Smooth muscle cell (in vitro differentiated cells): Measurements from ENCODE around the gene MAD1L1. TPM values are rescaled to one million over a fixed set of nuclear protein-coding genes. Genes with fewer than 3 reads are reported as not detected.

Experiments used
- DNase-seq: peaks from one replicate; lab custom pipeline; 2025; ENCODE audit not compliant: unreplicated experiment; lab: John Stamatoyannopoulos, UW
- H2AFZ ChIP-seq: fragments of 200-600 bp; sonication (generic); 2 replicates; pipeline ENCODE4 v1.6.0; 2016; ENCODE audit warnings: antibody characterized with exemption, low read depth, mild to moderate bottlenecking
- H3F3A ChIP-seq: fragments of 200-600 bp; sonication (generic); 2 replicates; pipeline ENCODE4 v1.6.0; 2017; ENCODE audit warnings: antibody characterized with exemption, low read depth
- H3K27ac ChIP-seq: fragments of 200-600 bp; sonication (generic); 2 replicates; pipeline ENCODE4 v1.5.1; 2016; ENCODE audit warnings: low read depth, mild to moderate bottlenecking
- H3K27me3 ChIP-seq: fragments of 200-600 bp; sonication (generic); 2 replicates; pipeline ENCODE4 v1.6.1; 2016; ENCODE audit warnings: low read depth, mild to moderate bottlenecking
- H3K36me3 ChIP-seq: fragments of 200-600 bp; sonication (generic); 2 replicates; pipeline ENCODE4 v1.5.1; 2016; ENCODE audit warnings: low read depth
- H3K4me1 ChIP-seq: fragments of 200-600 bp; sonication (generic); 2 replicates; pipeline ENCODE4 v1.5.1; 2016; ENCODE audit warnings: low read depth
- H3K4me2 ChIP-seq: fragments of 200-600 bp; sonication (generic); 2 replicates; pipeline ENCODE4 v1.6.0; 2016; ENCODE audit warnings: mild to moderate bottlenecking
- H3K4me3 ChIP-seq: fragments of 200-600 bp; sonication (generic); 2 replicates; pipeline ENCODE4 v1.5.1; 2016; ENCODE audit warnings: mild to moderate bottlenecking
- H3K79me2 ChIP-seq: fragments of 200-600 bp; sonication (generic); 2 replicates; pipeline ENCODE4 v1.6.0; 2016; ENCODE audit warnings: low read depth, mild to moderate bottlenecking
- H3K9ac ChIP-seq: fragments of 200-600 bp; sonication (generic); 2 replicates; pipeline ENCODE4 v1.6.0; 2016; ENCODE audit warnings: low read depth
- H3K9me3 ChIP-seq: fragments of 200-600 bp; sonication (generic); replicated peaks from 2 replicates; pipeline ENCODE4 v1.5.1; 2016; ENCODE audit warnings: low read depth
- H4K20me1 ChIP-seq: fragments of 200-600 bp; sonication (generic); 2 replicates; pipeline ENCODE4 v1.6.0; 2016; ENCODE audit warnings: low read depth
- WGBS: methylation state at CpG from one replicate; pipeline ENCODE4 v1.1.7; 2016; ENCODE audit warnings: low lambda C conversion rate; 5-methylcytosine and 5-hydroxymethylcytosine counted together
- polyA plus RNA-seq: library from polyadenylated mRNA; unstranded; fragments of >200 nt; fragmentation: Nextera tagmentation; extraction: Ambion mirVana; gene quantifications from 2 replicates; pipeline ENCODE4 v1.2.1, GENCODE V29; 2016
- total RNA-seq: library from RNA; depleted of rRNA; stranded (reverse); fragments of >200 nt; gene quantifications from 2 replicates; pipeline ENCODE4 v1.2.3, GENCODE V29; 2014
- TF ChIP-seq, protein P1 (sequence below): fragments of 200-600 bp; sonication (generic); IDR thresholded peaks from 2 replicates; pipeline ENCODE4 v1.5.1; 2017; ENCODE audit warnings: borderline replicate concordance, mild to moderate bottlenecking, antibody characterized with exemption; ENCODE audit not compliant: insufficient read depth, poor library complexity, severe bottlenecking

Gene MAD1L1
- total and polyA plus RNA-seq, 2 experiments from 2014 or later = 33.4 to 60.7 TPM

DNA sequence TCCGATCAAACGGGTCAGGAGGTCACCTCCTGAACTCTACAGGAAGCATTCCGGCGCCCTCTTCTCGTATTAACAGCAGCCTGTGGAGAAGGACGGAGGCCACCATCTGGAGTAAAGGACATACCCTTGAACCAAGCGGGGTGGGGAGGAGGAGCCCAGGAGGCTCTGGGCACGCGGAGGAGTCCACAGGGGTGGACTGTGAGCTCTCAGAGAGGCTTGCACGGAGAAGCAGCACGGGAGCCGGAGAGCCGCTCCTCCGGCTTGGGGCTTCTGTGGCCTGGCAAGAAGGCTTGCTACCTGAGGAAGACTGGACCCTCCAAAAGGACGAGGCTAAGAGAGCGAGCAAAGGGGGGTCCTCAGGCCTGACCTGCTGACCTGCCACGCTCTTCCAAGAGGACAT is 77.9 kb downstream of the MAD1L1 start:
- Histone ChIP-seq H3K27me3 (no peaks in the 10 kb centered on the region), H3K4me1 (peaks cover 12% of the 10 kb centered on the region), H3K9me3 (no peaks in the 10 kb centered on the region), H3K79me2 (no peaks in the 10 kb centered on the region), H3K27ac (no peak overlapping the region), H3K4me3 (no peak overlapping the region), H3K36me3 (no peaks in the 10 kb centered on the region), H3K4me2 (no peak overlapping the region), H4K20me1 (peaks cover 72% of the 10 kb centered on the region), H2AFZ (no peak overlapping the region), H3F3A (no peaks in the 10 kb centered on the region), H3K9ac (no peak overlapping the region)
- TF ChIP-seq, protein P1, sequence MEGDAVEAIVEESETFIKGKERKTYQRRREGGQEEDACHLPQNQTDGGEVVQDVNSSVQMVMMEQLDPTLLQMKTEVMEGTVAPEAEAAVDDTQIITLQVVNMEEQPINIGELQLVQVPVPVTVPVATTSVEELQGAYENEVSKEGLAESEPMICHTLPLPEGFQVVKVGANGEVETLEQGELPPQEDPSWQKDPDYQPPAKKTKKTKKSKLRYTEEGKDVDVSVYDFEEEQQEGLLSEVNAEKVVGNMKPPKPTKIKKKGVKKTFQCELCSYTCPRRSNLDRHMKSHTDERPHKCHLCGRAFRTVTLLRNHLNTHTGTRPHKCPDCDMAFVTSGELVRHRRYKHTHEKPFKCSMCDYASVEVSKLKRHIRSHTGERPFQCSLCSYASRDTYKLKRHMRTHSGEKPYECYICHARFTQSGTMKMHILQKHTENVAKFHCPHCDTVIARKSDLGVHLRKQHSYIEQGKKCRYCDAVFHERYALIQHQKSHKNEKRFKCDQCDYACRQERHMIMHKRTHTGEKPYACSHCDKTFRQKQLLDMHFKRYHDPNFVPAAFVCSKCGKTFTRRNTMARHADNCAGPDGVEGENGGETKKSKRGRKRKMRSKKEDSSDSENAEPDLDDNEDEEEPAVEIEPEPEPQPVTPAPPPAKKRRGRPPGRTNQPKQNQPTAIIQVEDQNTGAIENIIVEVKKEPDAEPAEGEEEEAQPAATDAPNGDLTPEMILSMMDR = no peak
- WGBS = 96% methylated on average over 17 of the region's 17 CpGs
- no peak for DNase-seq

DNA sequence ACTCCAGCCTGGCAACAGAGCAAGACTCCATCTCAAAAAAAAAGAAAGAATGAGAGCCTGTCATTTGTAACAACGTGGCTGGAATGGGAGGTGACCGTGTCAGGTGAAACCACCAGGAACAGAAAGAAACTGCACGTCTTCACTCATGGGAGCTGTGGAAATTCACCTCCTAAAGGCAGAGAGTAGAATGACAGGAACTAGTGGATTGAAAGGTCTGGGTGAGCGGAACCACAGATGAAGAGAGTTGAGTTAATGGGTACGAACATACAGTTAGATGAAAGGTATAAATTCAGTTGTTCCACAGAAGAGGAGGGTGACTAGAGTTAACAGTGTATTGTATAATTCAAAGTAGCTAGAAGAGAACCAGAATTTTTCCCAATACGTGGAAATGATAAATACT is 78.6 kb downstream of the MAD1L1 start:
- H3K36me3 ChIP-seq = no peaks in the 10 kb centered on the region
- H3K9me3 ChIP-seq = no peaks in the 10 kb centered on the region
- H3K4me1 ChIP-seq = peaks cover 8% of the 10 kb centered on the region
- TF ChIP-seq, protein P1 = no peak
- no peak for DNase-seq
- no peaks in the 10 kb centered on the region for H3K79me2 ChIP-seq
- 95% methylated on average over 6 of the region's 6 CpGs for WGBS
- no peaks in the 10 kb centered on the region for H3K27me3 ChIP-seq
- H3K27ac ChIP-seq = no peak overlapping the region
- H3F3A ChIP-seq = no peaks in the 10 kb centered on the region
- no peak overlapping the region for H3K4me2 ChIP-seq
- peaks cover 66% of the 10 kb centered on the region for H4K20me1 ChIP-seq
- no peak overlapping the region for H2AFZ ChIP-seq
- H3K9ac ChIP-seq = no peak overlapping the region
- no peak overlapping the region for H3K4me3 ChIP-seq

DNA sequence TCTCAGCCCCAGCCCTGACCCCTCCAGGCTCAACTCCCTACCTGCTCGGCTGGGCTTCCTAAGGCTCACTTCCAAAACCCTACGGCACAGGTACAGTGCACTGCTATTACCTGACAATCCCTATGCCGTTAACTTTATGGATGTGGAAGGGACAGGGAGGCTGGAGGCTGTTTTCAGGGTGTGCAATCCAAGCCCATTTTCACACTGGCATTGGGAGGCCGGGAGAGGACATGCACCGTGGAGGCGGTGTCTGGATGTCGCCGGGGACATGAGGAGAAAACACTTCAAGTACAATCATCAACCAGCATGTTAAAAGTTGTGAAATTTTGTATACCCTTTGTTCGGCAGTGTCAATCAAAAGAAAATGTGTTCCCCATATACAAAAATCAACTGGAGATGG is 80.1 kb downstream of the MAD1L1 start:
- Histone ChIP-seq H3K36me3 (no peaks in the 10 kb centered on the region), H3K4me3 (no peak overlapping the region), H3F3A (no peaks in the 10 kb centered on the region), H3K27me3 (no peaks in the 10 kb centered on the region), H3K4me1 (peaks cover under 1% of the 10 kb centered on the region), H4K20me1 (peaks cover 51% of the 10 kb centered on the region), H3K27ac (no peak overlapping the region), H2AFZ (no peak overlapping the region), H3K9me3 (no peaks in the 10 kb centered on the region), H3K4me2 (no peak overlapping the region), H3K79me2 (no peaks in the 10 kb centered on the region), H3K9ac (no peak overlapping the region)
- WGBS = 94% methylated on average over 9 of the region's 9 CpGs
- no peak for DNase-seq
- TF ChIP-seq, protein P1 = no peak

DNA sequence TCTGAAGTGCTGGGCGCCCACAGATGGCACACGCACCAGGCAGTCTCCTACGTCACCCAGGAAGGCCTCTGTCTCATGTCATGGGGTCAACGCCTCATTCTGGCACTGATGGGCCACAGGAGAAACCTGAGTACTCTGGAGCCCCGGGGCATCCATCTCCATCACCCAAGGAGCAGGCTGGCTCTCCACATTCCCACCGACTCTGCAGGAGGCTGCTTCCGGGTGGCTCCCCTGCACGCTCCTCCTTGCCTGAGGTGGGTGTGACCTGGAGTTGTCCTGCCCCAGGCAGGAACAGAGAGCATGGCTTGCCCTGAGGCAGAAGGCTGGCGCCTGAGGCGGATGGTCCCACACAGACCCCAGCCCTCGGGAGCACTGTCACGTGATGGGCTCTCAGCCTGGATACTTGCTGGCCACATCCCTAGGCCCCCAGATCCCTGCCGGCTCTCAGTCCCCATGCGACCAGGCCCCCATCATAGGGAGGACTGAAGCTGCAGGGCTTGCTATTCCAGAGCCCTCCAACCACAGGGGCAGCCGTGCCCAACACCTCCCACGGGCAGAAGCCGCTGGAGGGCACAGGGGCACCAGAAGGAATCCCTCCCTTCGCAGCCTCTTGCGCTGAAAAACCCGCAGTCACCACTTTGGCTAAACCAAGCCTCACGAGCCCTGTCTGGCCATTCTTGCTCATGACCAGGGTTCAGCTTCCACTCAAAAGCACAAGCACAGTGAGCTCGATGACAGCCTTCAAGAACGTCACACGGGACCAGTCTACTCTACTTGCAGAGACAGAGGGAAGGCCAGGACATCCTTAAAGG is 80.7 kb downstream of the MAD1L1 start:
- no peaks in the 10 kb centered on the region for H3K27me3 ChIP-seq
- no peak overlapping the region for H3K4me2 ChIP-seq
- no peaks in the 10 kb centered on the region for H3K79me2 ChIP-seq
- peaks cover 45% of the 10 kb centered on the region for H4K20me1 ChIP-seq
- H3K4me1 ChIP-seq = no peaks in the 10 kb centered on the region
- H3K9me3 ChIP-seq = no peaks in the 10 kb centered on the region
- DNase-seq = no peak
- H3K36me3 ChIP-seq = no peaks in the 10 kb centered on the region
- TF ChIP-seq, protein P1 = no peak
- no peak overlapping the region for H3K4me3 ChIP-seq
- H2AFZ ChIP-seq = no peak overlapping the region
- H3F3A ChIP-seq = no peaks in the 10 kb centered on the region
- H3K27ac ChIP-seq = no peak overlapping the region
- H3K9ac ChIP-seq = no peak overlapping the region
- WGBS = 91% methylated on average over 24 of the region's 24 CpGs
